ENCODE results near the gene DDX24. TPM values are rescaled to one million over a fixed set of nuclear protein-coding genes. Genes with fewer than 3 reads are reported as not detected.
A peak's percentile ranks its signal among the peaks of the same experiment; 100 is the strongest.

The DDX24 gene
- total RNA-seq, 2 donors from 2014 or later, result 48.0 to 95.6 TPM

- intact Hi-C loops (cut with DNase I), result no loop called here
- peaks cover 62% of the 10 kb centered on the region for H3K4me1 ChIP-seq
- no peak for DNase-seq
- peak overlapping the region; percentile 52 to 70 (median 63) for H3K27ac ChIP-seq
- no peaks in the 10 kb centered on the region for H3K27me3 ChIP-seq
- TF ChIP-seq CTCF (IDR thresholded peaks at IDR 0.05) (no peak), POLR2A (IDR thresholded peaks at IDR 0.05) (no peak)
- no peak overlapping the region for H3K4me3 ChIP-seq
- WGBS, 2 donors, result 20 to 30% methylated on average over 1 of the region's 1 CpG
- peaks cover 4 to 21% of the 10 kb centered on the region in 2 donors for H3K36me3 ChIP-seq (replicated peaks in 1 of 2; ENCODE audit: insufficient read depth in 1 of 2, low read depth in 2 of 2)
- H3K9me3 ChIP-seq, result no peaks in the 10 kb centered on the region
- peak; percentile 34 for ATAC-seq
These were observed 22.8 kb downstream of the DDX24 start for GRCh38 chr14:94058128-94058673.

GRCh38 chr14:94056579-94057308 lies 24.3 kb downstream of the DDX24 start:
- ATAC-seq (no peak), DNase-seq (peak in 1 of 4 donors; percentile 9)
- H3K4me1 ChIP-seq, result peaks cover 48% of the 10 kb centered on the region
- intact Hi-C loops (cut with DNase I), result no loop called here
- no peak overlapping the region for H3K4me3 ChIP-seq
- TF ChIP-seq POLR2A (IDR thresholded peaks at IDR 0.05) (no peak), CTCF (IDR thresholded peaks at IDR 0.05) (no peak)
- no peaks in the 10 kb centered on the region for H3K9me3 ChIP-seq
- peak overlapping the region; percentile 2 to 70 (median 40) for H3K27ac ChIP-seq
- peaks cover 4 to 30% of the 10 kb centered on the region in 2 donors for H3K36me3 ChIP-seq (replicated peaks in 1 of 2; ENCODE audit: insufficient read depth in 1 of 2, low read depth in 2 of 2)
- 79 to 83% methylated on average over 6 of the region's 6 CpGs for WGBS, 2 donors
- H3K27me3 ChIP-seq, result no peaks in the 10 kb centered on the region

- WGBS, 2 donors, result 82 to 94% methylated on average over 7 of the region's 7 CpGs
- Histone ChIP-seq H3K27me3 (no peaks in the 10 kb centered on the region), H3K4me3 (no peak overlapping the region), H3K36me3 (replicated peaks in 1 of 2; ENCODE audit: insufficient read depth in 1 of 2, low read depth in 2 of 2) (peaks cover 6 to 24% of the 10 kb centered on the region in 2 donors), H3K9me3 (no peaks in the 10 kb centered on the region), H3K4me1 (peaks cover 38% of the 10 kb centered on the region), H3K27ac (no peak overlapping the region)
- intact Hi-C loops (cut with DNase I), result no loop called here
- TF ChIP-seq CTCF (IDR thresholded peaks at IDR 0.05) (no peak), POLR2A (IDR thresholded peaks at IDR 0.05) (no peak)
- DNase-seq (peak in 1 of 4 donors; percentile 5), ATAC-seq (no peak)
These were observed 26.1 kb downstream of the DDX24 start for GRCh38 chr14:94054936-94055335.

GRCh38 chr14:94054401-94054800 lies 26.6 kb downstream of the DDX24 start:
- Histone ChIP-seq H3K4me3 (no peak overlapping the region), H3K9me3 (no peaks in the 10 kb centered on the region), H3K27ac (no peak overlapping the region), H3K4me1 (peaks cover 33% of the 10 kb centered on the region), H3K27me3 (no peaks in the 10 kb centered on the region), H3K36me3 (replicated peaks in 1 of 2; ENCODE audit: insufficient read depth in 1 of 2, low read depth in 2 of 2) (peaks cover 7 to 29% of the 10 kb centered on the region in 2 donors)
- 100% methylated on average over 1 of the region's 1 CpG for WGBS, 2 donors
- intact Hi-C loops (cut with DNase I), result no loop called here
- ATAC-seq (no peak), DNase-seq (no peak)
- TF ChIP-seq POLR2A (IDR thresholded peaks at IDR 0.05) (no peak), CTCF (IDR thresholded peaks at IDR 0.05) (no peak)

Measured in body of pancreas (tissue), 4 donors.